CD8-positive, alpha-beta memory T cell (primary cell): ENCODE data around the gene TOR2A. TPM values are rescaled to one million over a fixed set of nuclear protein-coding genes. Genes with fewer than 3 reads are reported as not detected.
"Not testable (repeated sequence)": the region's sequence is repeated elsewhere in the genome, so short reads cannot be mapped to it uniquely, and the experiment has no call there.

Experiments
- CTCF ChIA-PET: fragments of 350-600 bp; sonication (Branson Sonifier 250); formaldehyde crosslinking; loops from one replicate; lab custom pipeline; 2021; ENCODE audit warnings: antibody characterized with exemption; lab: Charles Lee
- POLR2A ChIA-PET: fragments of 350-600 bp; sonication (Branson Sonifier 250); formaldehyde crosslinking; loops from one replicate; lab custom pipeline; 2021; ENCODE audit warnings: antibody characterized with exemption; lab: Charles Lee
- DNase-seq, 5 donors: peaks; one replicate each; pipeline versions ENCODE4 v3.0.0 to v3.0.0-alpha.2; 2020 to 2022; ENCODE audit warnings: mixed read lengths in 1 of 5
- H3K27ac ChIP-seq: one replicate; pipeline ENCODE4 v1.7.0; 2013; ENCODE audit warnings: low read depth, mild to moderate bottlenecking, low read length, moderate library complexity
- H3K27me3 ChIP-seq: 2 replicates; pipeline ENCODE4 v1.7.0; 2013; ENCODE audit warnings: low read length, mild to moderate bottlenecking; ENCODE audit not compliant: insufficient read depth, poor library complexity, severe bottlenecking
- H3K36me3 ChIP-seq: 2 replicates; pipeline ENCODE4 v1.7.0; 2013; ENCODE audit warnings: mild to moderate bottlenecking, low read length, moderate library complexity; ENCODE audit not compliant: insufficient read depth
- H3K4me1 ChIP-seq: 2 replicates; pipeline ENCODE4 v1.7.0; 2013; ENCODE audit warnings: mild to moderate bottlenecking, low read length, moderate library complexity; ENCODE audit not compliant: insufficient read depth
- H3K4me3 ChIP-seq: 2 replicates; pipeline ENCODE4 v1.7.0; 2013; ENCODE audit warnings: mild to moderate bottlenecking, low read length
- H3K9me3 ChIP-seq: 2 replicates; pipeline ENCODE4 v1.7.0; 2013; ENCODE audit warnings: mild to moderate bottlenecking, low read length
- H3K27ac Mint-ChIP-seq, 8 donors: one replicate each; pipeline ENCODE4 v1.8.0; 2020 to 2021; ENCODE audit warnings: mixed read lengths in 8 of 8, mild to moderate bottlenecking in 6 of 8, inconsistent platforms in 3 of 8, moderate library complexity in 3 of 8
- H3K27me3 Mint-ChIP-seq, 2 donors: one replicate each; pipeline ENCODE4 v1.8.0; 2020 to 2021; ENCODE audit warnings: mixed read lengths in 2 of 2, mild to moderate bottlenecking in 1 of 2, moderate library complexity in 1 of 2
- H3K36me3 Mint-ChIP-seq, 3 donors: one replicate each; pipeline ENCODE4 v1.8.0; 2020 to 2021; ENCODE audit warnings: mixed read lengths in 3 of 3, inconsistent platforms in 1 of 3, mild to moderate bottlenecking in 1 of 3
- H3K4me1 Mint-ChIP-seq, 3 donors: one replicate each; pipeline ENCODE4 v1.8.0; 2020 to 2021; ENCODE audit warnings: mixed read lengths in 3 of 3, inconsistent platforms in 1 of 3, mild to moderate bottlenecking in 1 of 3
- H3K4me3 Mint-ChIP-seq, 7 donors: one replicate each; pipeline ENCODE4 v1.8.0; 2020 to 2021; ENCODE audit warnings: mixed read lengths in 7 of 7, mild to moderate bottlenecking in 6 of 7, moderate library complexity in 4 of 7, inconsistent platforms in 2 of 7
- H3K9me3 Mint-ChIP-seq, 5 donors: one replicate each; pipeline ENCODE4 v1.8.0; 2020 to 2022; ENCODE audit warnings: mixed read lengths in 5 of 5, mild to moderate bottlenecking in 3 of 5, moderate library complexity in 2 of 5, inconsistent platforms in 1 of 5
- polyA plus RNA-seq: library from polyadenylated mRNA; unstranded; fragments of 300-500 nt; fragmentation: Illumina TruSeq; gene quantifications from one replicate; pipeline ENCODE4 v1.2.3, GENCODE V29; 2021
- total RNA-seq, 2 experiments: library from RNA; stranded (reverse); gene quantifications; one replicate each; pipeline ENCODE4 v1.2.3, GENCODE V29; 2021

The TOR2A gene
- total and polyA plus RNA-seq, 3 experiments from 2014 or later = 30.7 to 37.0 (median 33.7) TPM

DNA sequence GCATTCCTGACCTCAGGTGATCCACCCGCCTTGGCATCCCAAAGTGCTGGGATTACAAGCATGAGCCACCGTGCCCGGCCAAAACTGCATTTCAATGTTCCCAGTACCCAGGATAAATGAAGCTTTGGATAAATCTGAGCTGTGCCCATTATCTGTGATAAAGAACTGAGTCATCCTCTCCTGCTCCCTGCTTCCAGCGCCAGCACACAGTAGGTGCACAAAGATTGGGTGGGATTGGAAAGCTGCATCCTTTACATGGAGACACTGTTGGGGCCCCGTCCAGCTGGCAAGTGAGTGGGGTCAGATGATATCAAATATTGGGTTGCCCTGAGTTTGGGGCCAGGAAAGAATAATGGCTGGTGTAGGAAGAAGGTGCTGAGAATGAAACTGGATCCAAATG is 26.0 kb upstream of the TOR2A start:
- no peak overlapping the region for H3K27ac ChIP-seq
- CTCF ChIA-PET = interaction anchor here (1.5 to 2.2 kb wide), 2 partner anchors 10 to 16 kb away, joined by 4 to 6 read pairs; no protein-coding TSS in a partner anchor
- H3K4me3 ChIP-seq = no peak overlapping the region
- Mint-ChIP-seq H3K27me3 (peaks cover 0 to 3% of the 10 kb centered on the region in 2 donors), H3K9me3 (no peaks in the 10 kb centered on the region), H3K27ac (peak overlapping the region in 3 of 8 donors; percentile 17 to 75 (median 73)), H3K4me1 (peaks cover 43 to 57% (median 46%) of the 10 kb centered on the region in 3 donors), H3K36me3 (peaks cover 0 to 66% (median 9%) of the 10 kb centered on the region in 3 donors), H3K4me3 (no peak overlapping the region)
- peaks cover 14% of the 10 kb centered on the region for H3K36me3 ChIP-seq
- POLR2A ChIA-PET = no interaction called here
- peaks cover 30% of the 10 kb centered on the region for H3K4me1 ChIP-seq
- H3K9me3 ChIP-seq = no peaks in the 10 kb centered on the region
- no peak for DNase-seq
- no peaks in the 10 kb centered on the region for H3K27me3 ChIP-seq

DNA sequence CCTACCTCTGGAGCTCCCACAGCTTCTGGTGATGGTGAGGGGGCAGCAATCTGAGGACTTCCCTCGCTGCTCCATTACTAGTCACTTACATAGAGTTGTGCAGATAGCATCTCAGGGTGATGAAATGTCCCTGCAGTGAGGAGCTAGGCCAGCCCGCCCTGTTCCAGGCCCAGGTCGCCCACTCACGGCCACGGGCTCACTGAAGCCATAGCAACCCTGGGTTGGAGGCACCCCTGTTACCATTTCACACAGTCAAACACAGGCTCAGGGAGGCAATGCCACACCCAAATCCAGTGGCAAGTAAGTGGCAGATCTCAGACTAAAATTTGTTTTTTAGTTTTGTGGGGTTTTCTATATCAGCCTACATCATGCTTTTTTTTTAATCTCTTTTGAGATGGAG is 23.7 kb upstream of the TOR2A start:
- CTCF ChIA-PET = interaction anchor here (0.9 to 2.5 kb wide), 3 partner anchors 8 to 24 kb away, joined by 3 to 6 read pairs (median 4); partner anchors contain the start of gene TOR2A
- Mint-ChIP-seq H3K4me1 (peaks cover 25 to 35% (median 25%) of the 10 kb centered on the region in 3 donors), H3K27me3 (peaks cover 0 to 2% of the 10 kb centered on the region in 2 donors), H3K36me3 (peaks cover 0 to 49% (median 3%) of the 10 kb centered on the region in 3 donors), H3K27ac (peak overlapping the region in 7 of 8 donors; percentile 10 to 87 (median 64)), H3K4me3 (no peak overlapping the region), H3K9me3 (no peaks in the 10 kb centered on the region)
- Histone ChIP-seq H3K4me3 (no peak overlapping the region), H3K36me3 (peaks cover 5% of the 10 kb centered on the region), H3K4me1 (peaks cover 11% of the 10 kb centered on the region), H3K9me3 (no peaks in the 10 kb centered on the region), H3K27me3 (no peaks in the 10 kb centered on the region), H3K27ac (no peak overlapping the region)
- no peak for DNase-seq
- POLR2A ChIA-PET = interaction anchor here (1.5 kb wide), 1 partner anchor 10 kb away, joined by 3 read pairs; no protein-coding TSS in a partner anchor

DNA sequence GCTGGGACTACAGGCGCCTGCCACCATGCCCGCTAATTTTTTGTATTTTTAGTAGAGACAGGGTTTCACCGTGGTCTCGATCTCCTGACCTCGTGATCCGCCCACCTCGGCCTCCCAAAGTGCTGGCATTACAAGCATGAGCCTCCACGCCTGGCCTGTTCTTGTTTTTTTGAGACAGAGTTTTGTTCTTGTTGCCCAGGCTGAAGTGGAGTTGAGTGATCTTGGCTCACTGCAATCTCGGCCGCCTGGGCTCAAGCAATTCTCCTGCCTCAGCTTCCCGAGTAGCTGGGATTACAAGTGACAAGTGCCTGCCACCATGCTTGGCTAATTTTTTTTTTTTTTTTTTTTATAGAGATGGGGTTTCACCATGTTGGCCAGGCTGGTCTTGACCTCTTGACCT is 21.7 kb upstream of the TOR2A start:
- H3K27me3 ChIP-seq, H3K9me3 Mint-ChIP-seq, H3K27me3 Mint-ChIP-seq, H3K4me3 Mint-ChIP-seq, H3K4me3 ChIP-seq, H3K27ac ChIP-seq, H3K4me1 ChIP-seq, H3K9me3 ChIP-seq, DNase-seq, H3K36me3 ChIP-seq: not testable (repeated sequence)
- Mint-ChIP-seq H3K4me1 (peaks cover 8 to 23% (median 14%) of the 10 kb centered on the region in 3 donors), H3K27ac (peak overlapping the region in 2 of 8 donors; percentile 69 to 81), H3K36me3 (peaks cover 0 to 50% (median 0%) of the 10 kb centered on the region in 3 donors)
- ChIA-PET POLR2A (interaction anchor here (0.7 kb wide), 1 partner anchor 159 kb away, joined by 3 read pairs; no protein-coding TSS in a partner anchor), CTCF (interaction anchor here (1.0 to 2.5 kb wide), 7 partner anchors 10 to 34 kb away, joined by 3 to 9 read pairs (median 4); partner anchors contain the start of genes CDK9 and TOR2A)

DNA sequence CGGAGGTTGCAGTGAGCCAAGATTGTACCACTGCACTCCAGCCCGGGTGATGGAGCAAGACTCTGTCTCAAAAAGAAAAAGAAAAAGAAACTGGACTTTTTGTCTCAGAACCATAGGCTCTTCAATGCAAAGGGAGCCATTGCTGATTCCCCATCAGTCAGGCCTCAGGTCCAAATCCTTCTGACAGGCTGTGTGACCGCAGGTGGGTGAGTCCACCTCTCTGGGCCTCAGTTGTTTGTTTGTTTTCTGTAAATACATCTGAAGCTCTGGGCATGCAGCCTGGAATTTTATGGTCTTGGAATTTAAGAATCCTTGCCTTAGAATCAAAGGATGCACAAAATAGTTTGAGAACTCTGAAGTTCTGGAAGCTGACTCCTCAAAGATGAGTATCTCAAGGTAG is 21.1 kb upstream of the TOR2A start:
- Mint-ChIP-seq H3K27me3 (no peaks in the 10 kb centered on the region), H3K36me3 (peaks cover 0 to 50% (median 0%) of the 10 kb centered on the region in 3 donors), H3K27ac (no peak overlapping the region), H3K9me3 (no peaks in the 10 kb centered on the region), H3K4me3 (no peak overlapping the region), H3K4me1 (peaks cover 12 to 22% (median 18%) of the 10 kb centered on the region in 3 donors)
- CTCF ChIA-PET = interaction anchor here (1.4 to 2.5 kb wide), 2 partner anchors 21 to 29 kb away, joined by 3 to 9 read pairs; partner anchors contain the start of genes CDK9 and TOR2A
- Histone ChIP-seq H3K9me3 (no peaks in the 10 kb centered on the region), H3K27me3 (no peaks in the 10 kb centered on the region), H3K4me1 (no peaks in the 10 kb centered on the region), H3K27ac (no peak overlapping the region), H3K36me3 (peaks cover 10% of the 10 kb centered on the region), H3K4me3 (no peak overlapping the region)
- DNase-seq = no peak
- POLR2A ChIA-PET = no interaction called here

DNA sequence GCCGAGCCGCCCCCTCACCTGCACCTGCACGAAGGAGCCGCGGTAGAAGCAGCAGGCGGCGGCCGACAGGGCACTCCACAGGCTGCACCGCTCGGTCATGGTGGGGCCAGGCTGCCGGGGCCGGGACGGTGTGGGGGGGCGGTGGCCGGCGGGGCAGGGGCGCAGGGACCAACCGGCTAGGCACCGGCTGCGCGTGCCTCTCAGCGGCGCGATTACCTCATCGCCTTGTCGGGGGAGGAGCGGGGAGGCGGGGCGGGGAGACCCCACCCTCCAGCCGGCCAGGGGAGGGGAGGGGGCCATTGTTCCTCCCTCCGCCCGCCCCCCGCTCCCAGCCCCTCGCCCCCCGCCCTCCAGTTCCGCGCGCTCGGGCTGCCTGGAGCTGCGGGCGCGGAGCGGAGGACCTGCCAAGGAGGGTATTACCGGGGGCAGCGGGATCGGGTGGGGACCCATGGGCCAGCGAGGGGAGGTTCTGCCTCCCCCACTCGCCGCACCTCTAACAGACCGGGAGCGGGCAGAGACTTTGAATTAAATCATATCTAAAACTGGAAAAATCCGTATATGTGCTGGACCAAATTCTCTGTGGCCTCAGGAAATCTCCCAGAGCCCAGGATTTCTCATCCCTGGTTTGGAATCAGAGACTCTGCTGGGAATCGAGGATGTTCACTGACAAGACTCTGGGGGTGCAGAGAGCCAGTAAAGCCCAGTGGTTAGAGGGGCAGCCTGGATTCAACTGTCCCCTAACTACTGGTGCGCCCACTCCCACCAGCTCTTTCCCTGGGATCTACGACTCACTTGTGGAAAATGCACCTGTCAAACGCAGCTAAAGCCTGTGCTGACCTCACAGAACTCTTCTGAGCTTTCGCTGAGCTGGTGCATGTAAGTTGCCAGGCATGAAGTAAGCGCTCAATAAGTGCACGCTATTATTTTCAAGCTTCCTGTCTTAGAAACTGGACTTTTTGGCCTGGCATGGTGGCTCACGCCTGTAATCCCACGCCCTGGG is 20.3 kb upstream of the TOR2A start:
- ChIA-PET POLR2A (no interaction called here), CTCF (interaction anchor here (2.5 kb wide), 1 partner anchor 20 kb away, joined by 9 read pairs; the partner anchor contains the start of gene TOR2A)
- Histone ChIP-seq H3K36me3 (peaks cover 15% of the 10 kb centered on the region), H3K9me3 (no peaks in the 10 kb centered on the region), H3K4me1 (no peaks in the 10 kb centered on the region), H3K27me3 (no peaks in the 10 kb centered on the region), H3K4me3 (no peak overlapping the region), H3K27ac (no peak overlapping the region)
- no peaks in the 10 kb centered on the region for H3K9me3 Mint-ChIP-seq
- H3K4me1 Mint-ChIP-seq = peaks cover 16 to 23% (median 19%) of the 10 kb centered on the region in 3 donors
- H3K27ac Mint-ChIP-seq = peak overlapping the region in 1 of 8 donors; percentile 79
- H3K36me3 Mint-ChIP-seq = peaks cover 3 to 55% (median 3%) of the 10 kb centered on the region in 3 donors
- no peak overlapping the region for H3K4me3 Mint-ChIP-seq
- DNase-seq = no peak
- no peaks in the 10 kb centered on the region for H3K27me3 Mint-ChIP-seq

DNA sequence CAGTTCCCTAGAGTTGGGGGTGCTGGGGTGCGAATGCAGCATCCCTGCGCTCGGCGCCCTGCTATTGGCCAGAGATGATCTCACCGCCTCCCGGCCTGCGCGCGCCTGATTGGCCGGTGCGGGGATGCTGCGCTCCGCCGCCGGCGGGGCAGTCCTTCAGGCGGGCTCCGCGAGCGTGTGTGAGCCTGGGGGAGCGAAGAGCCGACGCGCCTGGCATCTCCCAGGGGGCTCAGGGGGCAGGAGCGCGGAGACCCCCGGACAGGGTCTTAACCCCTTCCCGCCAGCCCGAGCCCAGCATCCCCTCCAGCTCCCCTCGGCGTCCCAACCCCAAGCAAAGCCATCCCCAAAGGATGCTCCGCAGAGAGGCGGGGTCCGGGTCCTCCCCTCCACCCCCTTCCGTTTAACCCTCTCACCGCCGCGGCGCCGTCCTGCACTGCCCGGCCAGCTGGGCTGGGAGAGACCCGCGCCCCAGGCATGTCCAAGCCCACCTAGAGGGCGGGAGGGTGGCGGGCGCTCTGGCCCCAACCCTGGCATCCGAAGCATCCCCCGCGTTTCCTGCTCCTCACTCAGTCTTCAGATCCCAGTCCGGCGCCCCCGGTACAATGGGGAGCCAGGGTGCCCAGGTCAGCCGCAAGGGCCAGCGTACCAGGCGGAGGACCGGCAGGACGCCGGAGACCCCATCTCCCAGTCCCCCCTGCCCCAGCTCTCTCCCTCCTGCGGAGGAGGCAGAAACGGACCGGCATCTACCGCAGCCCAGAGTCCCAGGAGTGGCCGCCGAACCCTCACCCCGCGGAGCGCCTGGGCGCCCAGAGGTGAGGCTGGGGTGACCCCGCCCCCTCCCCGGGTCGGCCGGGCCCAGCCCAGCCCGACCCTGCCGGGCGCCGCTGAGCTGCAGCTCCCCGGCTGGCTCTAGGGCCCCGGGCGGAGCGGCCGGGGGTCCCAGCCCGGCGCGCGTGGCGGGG is 19.3 kb upstream of the TOR2A start:
- H3K27ac ChIP-seq = no peak overlapping the region
- Mint-ChIP-seq H3K27ac (no peak overlapping the region), H3K27me3 (no peaks in the 10 kb centered on the region), H3K36me3 (peaks cover 4 to 57% (median 5%) of the 10 kb centered on the region in 3 donors), H3K4me3 (no peak overlapping the region), H3K9me3 (no peaks in the 10 kb centered on the region), H3K4me1 (peaks cover 18 to 25% (median 21%) of the 10 kb centered on the region in 3 donors)
- H3K27me3 ChIP-seq = no peaks in the 10 kb centered on the region
- no peak for DNase-seq
- H3K4me1 ChIP-seq = no peaks in the 10 kb centered on the region
- peaks cover 22% of the 10 kb centered on the region for H3K36me3 ChIP-seq
- ChIA-PET CTCF (no interaction called here), POLR2A (no interaction called here)
- H3K9me3 ChIP-seq = no peaks in the 10 kb centered on the region
- H3K4me3 ChIP-seq = no peak overlapping the region

DNA sequence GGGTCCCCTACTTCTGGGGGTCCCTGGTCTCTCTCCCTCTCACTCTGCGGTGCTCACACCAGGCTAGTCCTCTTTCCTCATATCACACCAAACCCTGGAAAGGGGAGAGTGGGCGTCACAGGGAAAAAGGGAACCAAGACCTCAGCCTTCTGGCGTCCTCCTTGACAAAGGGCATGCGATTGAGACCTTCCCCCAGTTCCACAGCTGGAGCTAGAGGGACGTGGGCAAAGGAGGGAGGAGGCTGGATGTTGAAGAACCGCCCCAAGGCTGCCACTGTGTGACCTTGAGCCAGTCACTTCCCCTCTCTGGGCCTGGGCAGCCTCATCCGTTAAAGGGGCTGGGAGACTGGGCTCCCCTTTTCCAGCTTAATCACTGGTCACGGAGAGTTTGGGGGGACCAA is 18.5 kb upstream of the TOR2A start:
- no peaks in the 10 kb centered on the region for H3K9me3 Mint-ChIP-seq
- peak overlapping the region in 1 of 8 donors; percentile 54 for H3K27ac Mint-ChIP-seq
- Histone ChIP-seq H3K4me1 (no peaks in the 10 kb centered on the region), H3K36me3 (peaks cover 30% of the 10 kb centered on the region), H3K27ac (no peak overlapping the region), H3K27me3 (no peaks in the 10 kb centered on the region), H3K9me3 (no peaks in the 10 kb centered on the region), H3K4me3 (no peak overlapping the region)
- CTCF ChIA-PET = no interaction called here
- H3K4me3 Mint-ChIP-seq = no peak overlapping the region
- peaks cover 14 to 21% (median 19%) of the 10 kb centered on the region in 3 donors for H3K4me1 Mint-ChIP-seq
- peaks cover 4 to 58% (median 5%) of the 10 kb centered on the region in 3 donors for H3K36me3 Mint-ChIP-seq
- H3K27me3 Mint-ChIP-seq = no peaks in the 10 kb centered on the region
- DNase-seq = no peak
- POLR2A ChIA-PET = no interaction called here
